Body of pancreas (tissue), 4 donors: ENCODE data around the gene DSC3. TPM values are rescaled to one million over a fixed set of nuclear protein-coding genes. Genes with fewer than 3 reads are reported as not detected.

Experiments
- ATAC-seq: fragments of 150-250 bp; one replicate; pipeline ENCODE4 v1.9.1; 2016
- DNase-seq, 4 donors: peaks; one replicate each; pipeline ENCODE4 v3.0.0-alpha.2; 2019
- H3K27ac ChIP-seq, 4 donors: fragments of 200-600 bp; sonication (generic); 1 replicate in 3 of 4; 2 replicates in 1 of 4; pipeline versions ENCODE4 v1.5.1 to v1.6.1; 2016 to 2019; ENCODE audit warnings: mild to moderate bottlenecking in 1 of 4, mixed read lengths in 1 of 4, moderate library complexity in 1 of 4
- H3K27me3 ChIP-seq, 2 donors: fragments of 200-600 bp; sonication (generic); one replicate each; pipeline ENCODE4 v1.6.0; 2016; ENCODE audit warnings: mild to moderate bottlenecking in 1 of 2
- H3K36me3 ChIP-seq, 2 donors: fragments of 200-600 bp; sonication (generic); replicated peaks in 1 of 2; 2 replicates each; pipeline ENCODE4 v1.5.1; 2016; ENCODE audit warnings: low read depth in 2 of 2; ENCODE audit not compliant: insufficient read depth in 1 of 2
- H3K4me1 ChIP-seq: fragments of 200-600 bp; sonication (generic); one replicate; pipeline ENCODE4 v1.6.0; 2016
- H3K4me3 ChIP-seq, 2 donors: fragments of 200-600 bp; sonication (generic); 1 replicate in 1 of 2; 2 replicates in 1 of 2; pipeline ENCODE4 v1.5.1; 2016 to 2019
- H3K9me3 ChIP-seq, 3 donors: fragments of 200-600 bp; sonication (generic); 1 replicate in 2 of 3; 2 replicates in 1 of 3; pipeline ENCODE4 v1.5.1; 2016
- CTCF ChIP-seq, 7 experiments: fragments of 450-650 bp in 4 of 7; fragments of 200-600 bp in 3 of 7; sonication (generic) in 3 of 7; IDR thresholded peaks; one replicate each; pipeline ENCODE4 v1.5.1; 2016 to 2019; ENCODE audit warnings: antibody characterized with exemption in 7 of 7
- POLR2A ChIP-seq, 3 donors: fragments of 450-650 bp; IDR thresholded peaks; one replicate each; pipeline ENCODE4 v1.6.1; 2016; ENCODE audit warnings: antibody characterized with exemption in 3 of 3, mild to moderate bottlenecking in 2 of 3
- WGBS, 2 donors: methylation state at CpG; one replicate each; pipeline ENCODE4 v1.1.5; 2017; 5-methylcytosine and 5-hydroxymethylcytosine counted together
- intact Hi-C: fragments of 100-400 bp; cut with DNase I; formaldehyde crosslinking; loops from one replicate; pipeline ENCODE4 v1.15.1; 2023
- total RNA-seq, 2 donors: library from RNA; depleted of rRNA; stranded (reverse); fragments of >200 nt; gene quantifications; one replicate each; pipeline ENCODE4 v1.1.0, GENCODE V29; 2016

Gene DSC3
- total RNA-seq, 2 donors from 2014 or later, result 0.26 TPM; not detected in 1

- Histone ChIP-seq H3K36me3 (no peaks in the 10 kb centered on the region), H3K4me3 (no peak overlapping the region), H3K9me3 (no peaks in the 10 kb centered on the region), H3K4me1 (no peaks in the 10 kb centered on the region), H3K27me3 (no peaks in the 10 kb centered on the region), H3K27ac (no peak overlapping the region)
- WGBS, 2 donors, result 68 to 77% methylated on average over 5 of the region's 5 CpGs
- no peak for DNase-seq
- intact Hi-C loops, result no loop called here
- TF ChIP-seq CTCF (IDR thresholded peaks at IDR 0.05) (no peak), POLR2A (IDR thresholded peaks at IDR 0.05) (no peak)
- no peak for ATAC-seq
These were observed 51.1 kb downstream of the DSC3 start for GRCh38 chr18:30991397-30991796.

- 54 to 68% methylated on average over 1 of the region's 1 CpG for WGBS, 2 donors
- no peaks in the 10 kb centered on the region for H3K9me3 ChIP-seq
- no peak overlapping the region for H3K27ac ChIP-seq
- H3K27me3 ChIP-seq, result no peaks in the 10 kb centered on the region
- TF ChIP-seq POLR2A (IDR thresholded peaks at IDR 0.05), result no peak
- TF ChIP-seq CTCF (IDR thresholded peaks at IDR 0.05), result no peak
- no peaks in the 10 kb centered on the region for H3K36me3 ChIP-seq
- H3K4me1 ChIP-seq, result no peaks in the 10 kb centered on the region
- no peak for DNase-seq
- intact Hi-C loops, result no loop called here
- H3K4me3 ChIP-seq, result no peak overlapping the region
- no peak for ATAC-seq
These were observed 53.4 kb downstream of the DSC3 start for GRCh38 chr18:30989141-30989540.

- Histone ChIP-seq H3K27ac (no peak overlapping the region), H3K4me1 (no peaks in the 10 kb centered on the region), H3K4me3 (no peak overlapping the region), H3K9me3 (no peaks in the 10 kb centered on the region), H3K27me3 (no peaks in the 10 kb centered on the region), H3K36me3 (no peaks in the 10 kb centered on the region)
- intact Hi-C loops, result no loop called here
- no peak for DNase-seq
- WGBS, 2 donors, result 72 to 79% methylated on average over 4 of the region's 4 CpGs
- no peak for ATAC-seq
- TF ChIP-seq CTCF (IDR thresholded peaks at IDR 0.05) (no peak), POLR2A (IDR thresholded peaks at IDR 0.05) (no peak)
These were observed 54.1 kb downstream of the DSC3 start for GRCh38 chr18:30988440-30988839.

GRCh38 chr18:30987467-30988241 lies 54.9 kb downstream of the DSC3 start:
- intact Hi-C loops, result no loop called here
- Histone ChIP-seq H3K27me3 (no peaks in the 10 kb centered on the region), H3K9me3 (no peaks in the 10 kb centered on the region), H3K27ac (no peak overlapping the region), H3K4me1 (no peaks in the 10 kb centered on the region), H3K4me3 (no peak overlapping the region), H3K36me3 (no peaks in the 10 kb centered on the region)
- 23 to 24% methylated on average over 4 of the region's 4 CpGs for WGBS, 2 donors
- DNase-seq, result peak in 3 of 4 donors; percentile 5 to 40 (median 23)
- peak; percentile 52 for ATAC-seq
- no peak for TF ChIP-seq POLR2A (IDR thresholded peaks at IDR 0.05)
- no peak for TF ChIP-seq CTCF (IDR thresholded peaks at IDR 0.05)

GRCh38 chr18:30985753-30986152 lies 56.8 kb downstream of the DSC3 start:
- 85 to 88% methylated on average over 10 to 12 of the region's 12 CpGs for WGBS, 2 donors
- Histone ChIP-seq H3K36me3 (no peaks in the 10 kb centered on the region), H3K27me3 (no peaks in the 10 kb centered on the region), H3K4me1 (no peaks in the 10 kb centered on the region), H3K27ac (no peak overlapping the region), H3K9me3 (no peaks in the 10 kb centered on the region), H3K4me3 (no peak overlapping the region)
- DNase-seq (no peak), ATAC-seq (no peak)
- intact Hi-C loops, result no loop called here
- TF ChIP-seq CTCF (IDR thresholded peaks at IDR 0.05), result no peak
- no peak for TF ChIP-seq POLR2A (IDR thresholded peaks at IDR 0.05)
